ENCODE data around the gene ZNF554. TPM values are rescaled to one million over a fixed set of nuclear protein-coding genes. Genes with fewer than 3 reads are reported as not detected.
A peak's percentile ranks its signal among the peaks of the same experiment; 100 is the strongest.

Gene ZNF554
- total and polyA plus RNA-seq, 4 donors: 1.1 to 8.8 (median 4.0) TPM

DNA sequence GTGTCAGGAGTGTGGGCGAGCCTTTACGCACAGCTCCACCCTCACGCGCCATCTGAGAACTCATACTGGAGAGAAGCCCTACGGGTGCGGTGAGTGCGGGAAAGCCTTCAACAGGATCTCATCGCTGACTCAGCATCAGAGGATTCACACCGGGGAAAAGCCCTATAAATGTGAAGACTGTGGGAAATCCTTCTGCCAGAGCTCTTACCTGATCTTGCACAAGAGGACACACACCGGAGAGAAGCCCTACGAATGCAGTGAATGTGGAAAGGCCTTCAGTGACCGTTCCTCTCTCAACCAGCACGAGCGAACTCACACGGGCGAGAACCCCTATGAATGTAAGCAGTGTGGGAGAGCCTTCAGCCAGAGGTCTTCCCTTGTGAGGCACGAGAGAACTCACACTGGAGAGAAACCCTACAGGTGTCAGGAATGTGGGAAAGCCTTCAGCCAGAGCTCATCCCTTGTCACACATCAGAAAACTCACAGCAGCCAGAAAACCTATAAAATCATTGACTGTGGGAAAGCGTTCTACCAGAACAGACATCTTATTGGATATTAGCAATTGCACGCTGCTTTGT is 14.7 kb downstream of the ZNF554 start:
- ATAC-seq (ENCODE audit: insufficient read depth, low FRiP score) (no peak), DNase-seq (no peak)
- Histone ChIP-seq H3K27me3 (ENCODE audit: control insufficient read depth in 3 of 3, insufficient read depth in 3 of 3, low read length in 2 of 3) (no peaks in the 10 kb centered on the region), H3K4me3 (peak overlapping the region; percentile 2), H3K9me3 (ENCODE audit: control insufficient read depth in 4 of 4, insufficient read depth in 3 of 4, low read length in 3 of 4) (peaks cover 18 to 49% (median 33%) of the 10 kb centered on the region in 4 donors), H3K27ac (ENCODE audit: low read depth in 1 of 2, low read length in 1 of 2) (no peak overlapping the region), H3K36me3 (ENCODE audit: control insufficient read depth in 4 of 4, insufficient read depth in 4 of 4, low read length in 4 of 4) (peaks cover 17 to 48% (median 35%) of the 10 kb centered on the region in 4 donors), H3K4me1 (ENCODE audit: control insufficient read depth in 5 of 5, insufficient read depth in 5 of 5, low read length in 5 of 5) (no peaks in the 10 kb centered on the region), H3K9ac (ENCODE audit: insufficient read depth in 1 of 2, low read length in 2 of 2) (no peak overlapping the region)
- TF ChIP-seq, protein P1, sequence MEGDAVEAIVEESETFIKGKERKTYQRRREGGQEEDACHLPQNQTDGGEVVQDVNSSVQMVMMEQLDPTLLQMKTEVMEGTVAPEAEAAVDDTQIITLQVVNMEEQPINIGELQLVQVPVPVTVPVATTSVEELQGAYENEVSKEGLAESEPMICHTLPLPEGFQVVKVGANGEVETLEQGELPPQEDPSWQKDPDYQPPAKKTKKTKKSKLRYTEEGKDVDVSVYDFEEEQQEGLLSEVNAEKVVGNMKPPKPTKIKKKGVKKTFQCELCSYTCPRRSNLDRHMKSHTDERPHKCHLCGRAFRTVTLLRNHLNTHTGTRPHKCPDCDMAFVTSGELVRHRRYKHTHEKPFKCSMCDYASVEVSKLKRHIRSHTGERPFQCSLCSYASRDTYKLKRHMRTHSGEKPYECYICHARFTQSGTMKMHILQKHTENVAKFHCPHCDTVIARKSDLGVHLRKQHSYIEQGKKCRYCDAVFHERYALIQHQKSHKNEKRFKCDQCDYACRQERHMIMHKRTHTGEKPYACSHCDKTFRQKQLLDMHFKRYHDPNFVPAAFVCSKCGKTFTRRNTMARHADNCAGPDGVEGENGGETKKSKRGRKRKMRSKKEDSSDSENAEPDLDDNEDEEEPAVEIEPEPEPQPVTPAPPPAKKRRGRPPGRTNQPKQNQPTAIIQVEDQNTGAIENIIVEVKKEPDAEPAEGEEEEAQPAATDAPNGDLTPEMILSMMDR (IDR thresholded peaks at IDR 0.05; ENCODE audit: control extremely low read depth, extremely low read depth): no peak
- 98 to 99% methylated on average over 19 of the region's 19 CpGs for WGBS, 2 donors

DNA sequence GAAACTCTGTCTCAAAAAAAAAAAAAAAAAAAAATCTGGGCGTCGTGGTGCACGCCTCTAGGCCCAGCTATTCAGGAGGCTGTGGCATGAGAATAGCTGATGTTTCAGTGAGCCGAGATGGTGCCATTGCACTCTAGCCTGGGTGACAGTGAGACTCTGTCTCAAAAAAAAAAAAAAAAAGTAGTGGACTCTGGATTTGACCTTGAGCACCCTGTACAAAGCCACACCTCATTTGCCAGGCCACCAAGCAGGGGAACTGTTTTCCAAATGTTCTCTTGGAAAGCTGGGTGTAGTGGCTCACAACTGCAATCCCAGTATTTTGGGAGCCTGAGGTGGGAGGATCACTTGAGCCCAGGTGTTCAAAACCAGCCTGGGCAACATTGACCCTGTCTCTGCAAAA is 17.8 kb downstream of the ZNF554 start:
- no peak for DNase-seq
- no peaks in the 10 kb centered on the region for H3K27me3 ChIP-seq (ENCODE audit: control insufficient read depth in 3 of 3, insufficient read depth in 3 of 3, low read length in 2 of 3)
- 85 to 100% methylated on average over 3 to 4 of the region's 4 CpGs for WGBS, 2 donors
- no peak overlapping the region for H3K27ac ChIP-seq (ENCODE audit: low read depth in 1 of 2, low read length in 1 of 2)
- ATAC-seq (ENCODE audit: insufficient read depth, low FRiP score): no peak
- H3K4me1 ChIP-seq (ENCODE audit: control insufficient read depth in 5 of 5, insufficient read depth in 5 of 5, low read length in 5 of 5): peaks cover 0 to 4% (median 2%) of the 10 kb centered on the region in 5 donors
- no peak overlapping the region for H3K4me3 ChIP-seq
- peaks cover 16 to 45% (median 32%) of the 10 kb centered on the region in 4 donors for H3K36me3 ChIP-seq (ENCODE audit: control insufficient read depth in 4 of 4, insufficient read depth in 4 of 4, low read length in 4 of 4)
- H3K9me3 ChIP-seq (ENCODE audit: control insufficient read depth in 4 of 4, insufficient read depth in 3 of 4, low read length in 3 of 4): peaks cover 18 to 39% (median 27%) of the 10 kb centered on the region in 4 donors
- no peak overlapping the region for H3K9ac ChIP-seq (ENCODE audit: insufficient read depth in 1 of 2, low read length in 2 of 2)
- TF ChIP-seq, protein P1 (IDR thresholded peaks at IDR 0.05; ENCODE audit: control extremely low read depth, extremely low read depth): no peak

DNA sequence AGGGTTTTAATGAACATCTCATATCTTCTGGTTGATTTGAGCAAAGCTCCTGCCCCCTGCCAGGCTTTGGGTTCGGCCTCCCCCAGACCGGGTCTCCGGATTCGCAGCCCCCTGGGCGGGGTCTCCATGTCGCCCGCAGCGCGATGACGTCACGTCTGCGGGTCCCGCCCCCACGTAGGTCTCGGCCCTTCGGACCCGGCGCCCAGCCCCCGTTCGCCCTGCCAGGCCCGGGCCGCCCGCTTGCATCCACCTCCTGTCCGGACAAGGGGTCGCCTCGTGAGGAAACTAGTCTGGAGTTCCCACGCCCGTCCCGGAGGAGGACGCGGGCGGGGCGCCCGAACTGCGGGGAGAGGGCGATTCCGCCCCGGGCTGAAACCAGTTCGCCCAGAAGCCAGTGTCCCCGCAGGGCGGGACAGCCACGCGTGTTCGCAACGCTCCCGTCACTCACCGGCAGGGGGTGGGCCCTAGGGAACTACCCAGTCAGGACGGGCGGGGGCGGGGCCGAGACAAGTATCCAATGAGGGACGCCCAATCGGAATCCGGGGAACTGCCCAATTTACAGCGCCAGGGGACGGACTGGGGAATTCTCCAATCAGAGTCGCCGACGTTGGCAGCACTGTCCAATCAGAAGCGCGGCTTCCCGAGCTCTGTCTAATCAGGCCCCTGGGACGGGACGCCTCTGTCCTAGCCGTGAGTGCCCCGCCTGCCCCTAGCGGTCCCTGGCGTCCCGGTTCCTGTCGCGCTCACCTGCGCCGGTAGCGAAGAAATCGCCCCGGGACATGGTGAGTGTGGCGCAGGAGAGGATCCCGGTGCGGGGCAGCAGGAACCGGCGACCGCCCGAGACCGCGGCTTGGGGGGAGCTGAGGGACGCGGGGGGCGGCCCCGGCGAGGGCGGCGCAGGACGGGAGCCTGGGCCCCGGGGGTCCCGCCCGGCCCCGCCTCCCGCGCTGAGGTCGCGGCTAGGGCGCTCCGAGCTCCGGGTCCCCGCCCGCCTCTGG is 21.4 kb downstream of the ZNF554 start, which contains the start of gene ZNF555:
ZNF555 (plus strand) TSS at position 682 of the 998 bp plus-strand sequence; CDS start at position 780, 98 bp downstream.
- 0 to 1% methylated on average over 88 to 106 of the region's 106 CpGs for WGBS, 2 donors
- TF ChIP-seq, protein P1 (IDR thresholded peaks at IDR 0.05; ENCODE audit: control extremely low read depth, extremely low read depth): peak; percentile 40
- peak; percentile 96 for ATAC-seq (ENCODE audit: insufficient read depth, low FRiP score)
- H3K27me3 ChIP-seq (ENCODE audit: control insufficient read depth in 3 of 3, insufficient read depth in 3 of 3, low read length in 2 of 3): no peaks in the 10 kb centered on the region
- H3K36me3 ChIP-seq (ENCODE audit: control insufficient read depth in 4 of 4, insufficient read depth in 4 of 4, low read length in 4 of 4): peaks cover 0 to 28% (median 12%) of the 10 kb centered on the region in 4 donors
- H3K4me1 ChIP-seq (ENCODE audit: control insufficient read depth in 5 of 5, insufficient read depth in 5 of 5, low read length in 5 of 5): peaks cover 0 to 9% (median 6%) of the 10 kb centered on the region in 5 donors
- H3K9ac ChIP-seq (ENCODE audit: insufficient read depth in 1 of 2, low read length in 2 of 2): peak within 1 kb of the TSS; percentile 63 to 75
- H3K4me3 ChIP-seq: peak within 1 kb of the TSS; percentile 97
- peaks cover 0 to 18% (median 6%) of the 10 kb centered on the region in 4 donors for H3K9me3 ChIP-seq (ENCODE audit: control insufficient read depth in 4 of 4, insufficient read depth in 3 of 4, low read length in 3 of 4)
- peak within 1 kb of the TSS; percentile 97 to 98 for H3K27ac ChIP-seq (ENCODE audit: low read depth in 1 of 2, low read length in 1 of 2)
- DNase-seq: peak; percentile 100

All from lung (tissue), 12 donors.